Pulmonary artery endothelial cell (primary cell): Measurements from ENCODE around the gene RBM4. TPM values are rescaled to one million over a fixed set of nuclear protein-coding genes. Genes with fewer than 3 reads are reported as not detected.

ENCODE experiments used
- DNase-seq: peaks from one replicate; pipeline ENCODE4 v3.0.0-alpha.2; 2011; ENCODE audit warnings: low read depth, low spot score
- total RNA-seq: library from RNA; depleted of rRNA; stranded (reverse); fragments of >200 nt; gene quantifications from 2 replicates; pipeline ENCODE4 v1.2.3, GENCODE V29; 2014

RBM4 gene
- total RNA-seq, 1 donor from 2014 or later: 124 TPM

- DNase-seq: no peak
These were observed 50.3 kb downstream of the RBM4 start for GRCh38 chr11:66688561-66689534.

GRCh38 chr11:66689661-66690590 lies 51.4 kb downstream of the RBM4 start:
- DNase-seq: no peak

- DNase-seq: no peak
These were observed 52.9 kb downstream of the RBM4 start for GRCh38 chr11:66691311-66691980.

- DNase-seq: no peak
These were observed 53.9 kb downstream of the RBM4 start for GRCh38 chr11:66692446-66692845.

GRCh38 chr11:66692871-66693331 lies 54.4 kb downstream of the RBM4 start:
- DNase-seq: no peak

GRCh38 chr11:66693356-66694055 lies 55.0 kb downstream of the RBM4 start:
- no peak for DNase-seq

GRCh38 chr11:66694056-66694410 lies 55.5 kb downstream of the RBM4 start:
- no peak for DNase-seq

- DNase-seq: peak; percentile 90
These were observed 56.3 kb downstream of the RBM4 start for GRCh38 chr11:66694732-66695207.

Other genes starting within 250 kb of the RBM4 start
- not detected in 2 replicates for gene NPAS4, start 217.7 kb upstream of the RBM4 start, total RNA-seq
- 46.9 and 48.5 TPM in 2 replicates for gene MRPL11, start 199.9 kb upstream of the RBM4 start, total RNA-seq
- gene PELI3, start 171.8 kb upstream of the RBM4 start, total RNA-seq: 4.0 and 5.2 TPM in 2 replicates
- 65.5 and 89.1 TPM in 2 replicates for gene DPP3, start 158.3 kb upstream of the RBM4 start, total RNA-seq
- gene BBS1, start 128.1 kb upstream of the RBM4 start, total RNA-seq: 17.4 and 27.7 TPM in 2 replicates
- gene ZDHHC24, start 92.7 kb upstream of the RBM4 start, total RNA-seq: 17.4 and 20.2 TPM in 2 replicates
- gene ACTN3, start 91.8 kb upstream of the RBM4 start, total RNA-seq: 0.07 TPM in 2 replicates
- gene CTSF, start 70.1 kb upstream of the RBM4 start, total RNA-seq: 20.4 TPM in 2 replicates
- 0.20 and 0.21 TPM in 2 replicates for gene CCDC87, start 45.6 kb upstream of the RBM4 start, total RNA-seq
- 34.6 and 41.1 TPM in 2 replicates for gene CCS, start 45.5 kb upstream of the RBM4 start, total RNA-seq
- 23.2 and 43.6 TPM in 2 replicates for gene RBM14, start 22.1 kb upstream of the RBM4 start, total RNA-seq
- gene RBM4B, start 39.2 kb downstream of the RBM4 start, total RNA-seq: 16.9 and 25.9 TPM in 2 replicates
- gene SPTBN2, start 90.5 kb downstream of the RBM4 start, total RNA-seq: 34.0 and 67.0 TPM in 2 replicates
- gene RCE1, start 204.7 kb downstream of the RBM4 start, total RNA-seq: 14.8 and 16.9 TPM in 2 replicates
- gene LRFN4, start 218.4 kb downstream of the RBM4 start, total RNA-seq: 20.8 and 24.1 TPM in 2 replicates